ENCODE data around the gene CD1D. TPM values are rescaled to one million over a fixed set of nuclear protein-coding genes. Genes with fewer than 3 reads are reported as not detected.

Gene CD1D
- total RNA-seq, 2 donors from 2014 or later, result 4.6 to 7.9 TPM

GRCh38 chr1:158146739-158147138, 34.0 kb upstream of the CD1D start:
- Histone ChIP-seq H3K4me3 (no peak overlapping the region), H3K4me1 (peaks cover 7% of the 10 kb centered on the region), H3K9me3 (no peaks in the 10 kb centered on the region), H3K27ac (no peak overlapping the region), H3K9ac (ENCODE audit: low read depth in 2 of 2, low read length in 2 of 2) (no peak overlapping the region), H3K36me3 (no peaks in the 10 kb centered on the region), H3K27me3 (no peaks in the 10 kb centered on the region)
- TF ChIP-seq CTCF (IDR thresholded peaks at IDR 0.05), result no peak
- no peak for DNase-seq
- intact Hi-C loops (cut with DNase I), result no loop called here

GRCh38 chr1:158147401-158147800, 33.3 kb upstream of the CD1D start:
- no peak for DNase-seq
- Histone ChIP-seq H3K4me3 (no peak overlapping the region), H3K9me3 (no peaks in the 10 kb centered on the region), H3K4me1 (peaks cover 7% of the 10 kb centered on the region), H3K27ac (no peak overlapping the region), H3K9ac (ENCODE audit: low read depth in 2 of 2, low read length in 2 of 2) (no peak overlapping the region), H3K27me3 (no peaks in the 10 kb centered on the region), H3K36me3 (no peaks in the 10 kb centered on the region)
- intact Hi-C loops (cut with DNase I), result no loop called here
- TF ChIP-seq CTCF (IDR thresholded peaks at IDR 0.05), result no peak

- Histone ChIP-seq H3K9me3 (no peaks in the 10 kb centered on the region), H3K27me3 (no peaks in the 10 kb centered on the region), H3K36me3 (no peaks in the 10 kb centered on the region), H3K4me3 (no peak overlapping the region), H3K27ac (peak overlapping the region; percentile 11), H3K4me1 (peaks cover 7% of the 10 kb centered on the region), H3K9ac (ENCODE audit: low read depth in 2 of 2, low read length in 2 of 2) (no peak overlapping the region)
- TF ChIP-seq CTCF (IDR thresholded peaks at IDR 0.05), result no peak
- no peak for DNase-seq
- intact Hi-C loops (cut with DNase I), result no loop called here
These were observed 32.8 kb upstream of the CD1D start for GRCh38 chr1:158147869-158148268.

GRCh38 chr1:158148468-158148867, 32.2 kb upstream of the CD1D start:
- Histone ChIP-seq H3K27me3 (no peaks in the 10 kb centered on the region), H3K9ac (ENCODE audit: low read depth in 2 of 2, low read length in 2 of 2) (no peak overlapping the region), H3K4me3 (no peak overlapping the region), H3K36me3 (no peaks in the 10 kb centered on the region), H3K4me1 (peaks cover 7% of the 10 kb centered on the region), H3K27ac (peak overlapping the region; percentile 11), H3K9me3 (no peaks in the 10 kb centered on the region)
- intact Hi-C loops (cut with DNase I), result no loop called here
- no peak for DNase-seq
- TF ChIP-seq CTCF (IDR thresholded peaks at IDR 0.05), result no peak

- H3K4me1 ChIP-seq, result peaks cover 7% of the 10 kb centered on the region
- H3K27ac ChIP-seq, result peak overlapping the region; percentile 24
- no peaks in the 10 kb centered on the region for H3K36me3 ChIP-seq
- H3K4me3 ChIP-seq, result peak overlapping the region; percentile 31
- H3K9ac ChIP-seq (ENCODE audit: low read depth in 2 of 2, low read length in 2 of 2), result no peak overlapping the region
- DNase-seq, result no peak
- no peaks in the 10 kb centered on the region for H3K27me3 ChIP-seq
- intact Hi-C loops (cut with DNase I), result no loop called here
- TF ChIP-seq CTCF (IDR thresholded peaks at IDR 0.05), result no peak
- no peaks in the 10 kb centered on the region for H3K9me3 ChIP-seq
These were observed 31.5 kb upstream of the CD1D start for GRCh38 chr1:158149175-158149574.

Measured in colonic mucosa (tissue), 4 donors.